Right lobe of liver (tissue), 6 donors: ENCODE results near the gene RELN. TPM values are rescaled to one million over a fixed set of nuclear protein-coding genes. Genes with fewer than 3 reads are reported as not detected.

ENCODE experiments used
- ATAC-seq, 4 donors: fragments of 200-7000 bp; cut with Tn5 transposase; one replicate each; pipeline ENCODE4 v1.9.1; 2020; ENCODE audit warnings: mild to moderate bottlenecking in 4 of 4, moderate library complexity in 4 of 4
- DNase-seq, 3 donors: peaks; one replicate each; pipeline ENCODE4 v3.0.0-alpha.2; 2020
- H3K27ac ChIP-seq, 3 donors: fragments of 200-600 bp; one replicate each; pipeline ENCODE4 v1.8.0; 2022
- H3K27me3 ChIP-seq, 2 donors: fragments of 200-600 bp; one replicate each; pipeline ENCODE4 v1.8.0; 2022
- H3K36me3 ChIP-seq, 4 donors: fragments of 200-600 bp; sonication (generic) in 1 of 4; one replicate each; pipeline versions ENCODE4 v1.5.1 to v1.8.0; 2017 to 2022; ENCODE audit warnings: control low read depth in 1 of 4
- H3K4me1 ChIP-seq, 4 donors: fragments of 200-600 bp; sonication (generic) in 1 of 4; one replicate each; pipeline versions ENCODE4 v1.5.1 to v1.8.0; 2017 to 2022; ENCODE audit warnings: control low read depth in 1 of 4
- H3K4me3 ChIP-seq, 3 donors: fragments of 200-600 bp; one replicate each; pipeline ENCODE4 v1.8.0; 2022
- H3K9me3 ChIP-seq, 4 donors: fragments of 200-600 bp; sonication (generic) in 1 of 4; one replicate each; pipeline versions ENCODE4 v1.5.1 to v1.8.0; 2017 to 2022; ENCODE audit warnings: control low read depth in 1 of 4
- CTCF ChIP-seq, 4 donors: fragments of 200-600 bp in 3 of 4; fragments of 450-650 bp in 1 of 4; IDR thresholded peaks; one replicate each; pipeline versions ENCODE4 v1.5.1 to v1.8.0; 2016 to 2022; ENCODE audit warnings: antibody characterized with exemption in 4 of 4, mild to moderate bottlenecking in 2 of 4
- POLR2A ChIP-seq: fragments of 450-650 bp; IDR thresholded peaks from one replicate; pipeline ENCODE4 v1.6.1; 2017; ENCODE audit warnings: antibody characterized with exemption, mild to moderate bottlenecking
- WGBS: methylation state at CpG from one replicate; pipeline ENCODE4 v1.1.6; 2018; ENCODE audit warnings: low coverage, low lambda C conversion rate; ENCODE audit not compliant: insufficient coverage; ENCODE audit errors: missing lambda C conversion rate; 5-methylcytosine and 5-hydroxymethylcytosine counted together
- intact Hi-C, 2 donors: fragments of 100-400 bp; cut with DNase I; formaldehyde crosslinking; loops; one replicate each; pipeline versions ENCODE4 v1.11.2 to v1.14.1; 2022
- total RNA-seq, 6 experiments: library from RNA; depleted of rRNA in 2 of 6; stranded (reverse); fragments of >200 nt in 2 of 6; fragmentation: NEBNext Ultra II Directional in 3 of 6; extraction: Animal tissue kit (Norgen Biotek cat#: 25700) in 3 of 6; gene quantifications; one replicate each; pipeline versions ENCODE4 v1.1.0 to v1.2.4, GENCODE V29; 2016 to 2023
- donor health status: DM: no; HTN: yes; CAD: no.
- donor health status: DM: no; HTN: no; CAD: no.
- donor health status: DM: no; HTN: no; CAD: no.
- donor health status: DM: no; HTN: yes; CAD: no.
- donor health status: DM: no; HTN: yes; CAD: no.

RELN gene
- total RNA-seq, 6 experiments from 2014 or later = 11.9 to 35.7 (median 18.9) TPM

DNA sequence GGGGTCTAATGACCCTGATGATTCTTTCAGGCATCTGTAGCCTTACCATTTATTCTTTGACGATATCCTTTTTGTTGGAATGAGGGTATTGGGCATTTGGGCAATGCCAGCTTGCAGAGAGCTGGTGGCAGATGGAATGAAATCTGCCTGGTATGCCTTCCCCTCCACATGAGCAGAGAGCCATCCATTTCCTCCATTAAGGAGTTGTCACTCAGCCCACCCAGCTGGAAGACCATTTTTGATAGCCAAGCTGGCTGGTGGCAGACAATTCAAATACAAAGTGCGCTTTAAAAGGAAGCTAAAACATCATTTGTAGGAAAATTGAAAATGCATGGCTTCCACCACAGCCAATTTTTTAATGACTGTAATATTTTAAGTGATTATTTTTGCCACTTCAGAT is 303.4 kb downstream of the RELN start:
- no peak overlapping the region for H3K27ac ChIP-seq
- H3K27me3 ChIP-seq = no peaks in the 10 kb centered on the region
- TF ChIP-seq POLR2A (no peak), CTCF (IDR thresholded peaks at IDR 0.05) (no peak)
- no peaks in the 10 kb centered on the region for H3K4me1 ChIP-seq
- 68% methylated on average over 2 of the region's 2 CpGs for WGBS
- ATAC-seq (no peak), DNase-seq (no peak)
- H3K4me3 ChIP-seq = no peak overlapping the region
- intact Hi-C loops = no loop called here
- H3K9me3 ChIP-seq = no peaks in the 10 kb centered on the region
- H3K36me3 ChIP-seq = no peaks in the 10 kb centered on the region

- H3K4me1 ChIP-seq = no peaks in the 10 kb centered on the region
- ATAC-seq (no peak), DNase-seq (no peak)
- intact Hi-C loops = no loop called here
- H3K27me3 ChIP-seq = no peaks in the 10 kb centered on the region
- H3K27ac ChIP-seq = no peak overlapping the region
- 86% methylated on average over 2 of the region's 2 CpGs for WGBS
- H3K36me3 ChIP-seq = no peaks in the 10 kb centered on the region
- H3K4me3 ChIP-seq = no peak overlapping the region
- TF ChIP-seq POLR2A (no peak), CTCF (IDR thresholded peaks at IDR 0.05) (no peak)
- no peaks in the 10 kb centered on the region for H3K9me3 ChIP-seq
Observed at GRCh38 chr7:103685646-103686045, 303.8 kb downstream of the RELN start.

GRCh38 chr7:103683348-103683747 is 306.1 kb downstream of the RELN start:
- no peak overlapping the region for H3K4me3 ChIP-seq
- DNase-seq = no peak
- no peaks in the 10 kb centered on the region for H3K4me1 ChIP-seq
- H3K36me3 ChIP-seq = no peaks in the 10 kb centered on the region
- 82% methylated on average over 2 of the region's 2 CpGs for WGBS
- intact Hi-C loops = no loop called here
- no peak for TF ChIP-seq CTCF (IDR thresholded peaks at IDR 0.05)
- no peak for TF ChIP-seq POLR2A
- no peaks in the 10 kb centered on the region for H3K9me3 ChIP-seq
- no peaks in the 10 kb centered on the region for H3K27me3 ChIP-seq
- ATAC-seq = no peak
- no peak overlapping the region for H3K27ac ChIP-seq

- TF ChIP-seq POLR2A (no peak), CTCF (IDR thresholded peaks at IDR 0.05) (no peak)
- Histone ChIP-seq H3K27me3 (no peaks in the 10 kb centered on the region), H3K4me3 (no peak overlapping the region), H3K36me3 (no peaks in the 10 kb centered on the region), H3K27ac (no peak overlapping the region), H3K4me1 (no peaks in the 10 kb centered on the region), H3K9me3 (no peaks in the 10 kb centered on the region)
- no peak for ATAC-seq
- DNase-seq = no peak
- 75% methylated on average over 6 of the region's 6 CpGs for WGBS
- intact Hi-C loops = no loop called here
Observed at GRCh38 chr7:103680161-103681144, 309.0 kb downstream of the RELN start.
